Right lobe of liver (tissue), 6 donors: ENCODE measurements around the gene ARID4B. TPM values are rescaled to one million over a fixed set of nuclear protein-coding genes. Genes with fewer than 3 reads are reported as not detected.

Experiments used
- ATAC-seq, 4 donors: fragments of 200-7000 bp; cut with Tn5 transposase; one replicate each; pipeline ENCODE4 v1.9.1; 2020; ENCODE audit warnings: mild to moderate bottlenecking in 4 of 4, moderate library complexity in 4 of 4
- DNase-seq, 3 donors: peaks; one replicate each; pipeline ENCODE4 v3.0.0-alpha.2; 2020
- H3K27ac ChIP-seq, 3 donors: fragments of 200-600 bp; one replicate each; pipeline ENCODE4 v1.8.0; 2022
- H3K27me3 ChIP-seq, 2 donors: fragments of 200-600 bp; one replicate each; pipeline ENCODE4 v1.8.0; 2022
- H3K36me3 ChIP-seq, 4 donors: fragments of 200-600 bp; sonication (generic) in 1 of 4; one replicate each; pipeline versions ENCODE4 v1.5.1 to v1.8.0; 2017 to 2022; ENCODE audit warnings: control low read depth in 1 of 4
- H3K4me1 ChIP-seq, 4 donors: fragments of 200-600 bp; sonication (generic) in 1 of 4; one replicate each; pipeline versions ENCODE4 v1.5.1 to v1.8.0; 2017 to 2022; ENCODE audit warnings: control low read depth in 1 of 4
- H3K4me3 ChIP-seq, 3 donors: fragments of 200-600 bp; one replicate each; pipeline ENCODE4 v1.8.0; 2022
- H3K9me3 ChIP-seq, 4 donors: fragments of 200-600 bp; sonication (generic) in 1 of 4; one replicate each; pipeline versions ENCODE4 v1.5.1 to v1.8.0; 2017 to 2022; ENCODE audit warnings: control low read depth in 1 of 4
- POLR2A ChIP-seq: fragments of 450-650 bp; IDR thresholded peaks from one replicate; pipeline ENCODE4 v1.6.1; 2017; ENCODE audit warnings: antibody characterized with exemption, mild to moderate bottlenecking
- WGBS: methylation state at CpG from one replicate; pipeline ENCODE4 v1.1.6; 2018; ENCODE audit warnings: low coverage, low lambda C conversion rate; ENCODE audit not compliant: insufficient coverage; ENCODE audit errors: missing lambda C conversion rate; 5-methylcytosine and 5-hydroxymethylcytosine counted together
- intact Hi-C, 2 donors: fragments of 100-400 bp; cut with DNase I; formaldehyde crosslinking; loops; one replicate each; pipeline versions ENCODE4 v1.11.2 to v1.14.1; 2022
- total RNA-seq, 6 experiments: library from RNA; depleted of rRNA in 2 of 6; stranded (reverse); fragments of >200 nt in 2 of 6; fragmentation: NEBNext Ultra II Directional in 3 of 6; extraction: Animal tissue kit (Norgen Biotek cat#: 25700) in 3 of 6; gene quantifications; one replicate each; pipeline versions ENCODE4 v1.1.0 to v1.2.4, GENCODE V29; 2016 to 2023
- TF ChIP-seq, protein P1 (sequence below), 4 donors: fragments of 200-600 bp in 3 of 4; fragments of 450-650 bp in 1 of 4; IDR thresholded peaks; one replicate each; pipeline versions ENCODE4 v1.5.1 to v1.8.0; 2016 to 2022; ENCODE audit warnings: antibody characterized with exemption in 4 of 4, mild to moderate bottlenecking in 2 of 4
- donor health status: DM: no; HTN: yes; CAD: no.
- donor health status: DM: no; HTN: no; CAD: no.
- donor health status: DM: no; HTN: no; CAD: no.
- donor health status: DM: no; HTN: yes; CAD: no.
- donor health status: DM: no; HTN: yes; CAD: no.

ARID4B gene
- total RNA-seq, 6 experiments from 2014 or later, result 8.0 to 16.2 (median 11.4) TPM

DNA sequence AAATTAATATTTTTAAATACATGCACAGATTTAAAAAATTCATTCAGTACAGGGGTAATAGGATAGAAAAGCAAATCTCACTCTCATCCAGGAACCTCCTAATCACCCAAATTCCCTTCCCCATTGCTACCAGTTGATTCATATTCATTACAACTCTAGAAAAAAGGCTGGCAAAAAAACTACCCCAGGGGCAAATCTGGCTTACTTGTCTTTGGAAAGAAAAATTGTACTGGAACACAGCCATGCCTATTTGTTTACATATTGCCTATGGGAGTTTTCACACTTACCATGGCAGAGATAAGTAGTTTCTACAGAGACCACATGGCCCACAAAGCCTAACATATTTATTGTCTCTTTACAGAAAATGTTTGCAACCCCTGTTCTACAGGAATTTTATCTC, 158.0 kb downstream of the ARID4B start:
- Histone ChIP-seq H3K27me3 (no peaks in the 10 kb centered on the region), H3K4me1 (no peaks in the 10 kb centered on the region), H3K36me3 (peaks cover 0 to 45% (median 18%) of the 10 kb centered on the region in 4 donors), H3K9me3 (no peaks in the 10 kb centered on the region), H3K4me3 (no peak overlapping the region), H3K27ac (no peak overlapping the region)
- no peak for ATAC-seq
- TF ChIP-seq POLR2A, result no peak
- TF ChIP-seq, protein P1, sequence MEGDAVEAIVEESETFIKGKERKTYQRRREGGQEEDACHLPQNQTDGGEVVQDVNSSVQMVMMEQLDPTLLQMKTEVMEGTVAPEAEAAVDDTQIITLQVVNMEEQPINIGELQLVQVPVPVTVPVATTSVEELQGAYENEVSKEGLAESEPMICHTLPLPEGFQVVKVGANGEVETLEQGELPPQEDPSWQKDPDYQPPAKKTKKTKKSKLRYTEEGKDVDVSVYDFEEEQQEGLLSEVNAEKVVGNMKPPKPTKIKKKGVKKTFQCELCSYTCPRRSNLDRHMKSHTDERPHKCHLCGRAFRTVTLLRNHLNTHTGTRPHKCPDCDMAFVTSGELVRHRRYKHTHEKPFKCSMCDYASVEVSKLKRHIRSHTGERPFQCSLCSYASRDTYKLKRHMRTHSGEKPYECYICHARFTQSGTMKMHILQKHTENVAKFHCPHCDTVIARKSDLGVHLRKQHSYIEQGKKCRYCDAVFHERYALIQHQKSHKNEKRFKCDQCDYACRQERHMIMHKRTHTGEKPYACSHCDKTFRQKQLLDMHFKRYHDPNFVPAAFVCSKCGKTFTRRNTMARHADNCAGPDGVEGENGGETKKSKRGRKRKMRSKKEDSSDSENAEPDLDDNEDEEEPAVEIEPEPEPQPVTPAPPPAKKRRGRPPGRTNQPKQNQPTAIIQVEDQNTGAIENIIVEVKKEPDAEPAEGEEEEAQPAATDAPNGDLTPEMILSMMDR (IDR thresholded peaks at IDR 0.05), result no peak
- no peak for DNase-seq
- intact Hi-C loops, result no loop called here

- intact Hi-C loops, result no loop called here
- TF ChIP-seq POLR2A, result no peak
- TF ChIP-seq, protein P1 (IDR thresholded peaks at IDR 0.05), result no peak
Observed at GRCh38 chr1:235168375-235168774, 159.6 kb downstream of the ARID4B start.

DNA sequence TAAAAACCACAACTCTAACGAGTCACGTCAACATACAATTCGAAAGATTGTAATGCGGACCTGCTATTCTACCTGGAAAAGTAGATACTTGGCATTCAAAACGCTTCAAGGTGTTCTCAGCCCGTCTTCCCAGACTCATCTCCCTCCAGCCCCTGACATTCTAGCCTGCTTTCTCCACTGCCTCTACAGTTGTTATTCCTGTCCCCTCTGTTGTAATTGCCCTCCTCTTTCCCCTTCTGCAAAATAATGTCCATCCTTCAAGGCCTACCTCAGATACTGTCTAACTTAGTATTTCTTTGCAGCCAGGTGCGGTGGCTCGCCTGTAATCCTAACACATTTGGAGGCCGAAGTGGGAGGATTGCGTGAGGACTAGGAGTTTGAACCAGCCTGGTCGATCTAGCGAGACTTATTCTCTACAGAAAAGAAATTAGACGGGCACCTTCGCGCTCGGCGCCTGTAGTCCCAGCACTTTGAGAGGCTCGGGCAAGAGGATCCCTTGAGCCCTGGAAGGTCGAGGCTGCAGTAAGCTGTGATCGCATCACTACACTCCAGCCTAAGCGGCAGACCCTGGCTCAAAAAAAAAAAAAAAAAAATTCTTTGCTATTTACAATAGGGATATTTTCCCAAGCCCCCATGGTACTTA, 166.2 kb downstream of the ARID4B start:
- DNase-seq (no peak), ATAC-seq (peak in 2 of 4 donors; percentile 3 to 4)
- H3K27ac ChIP-seq, result peak overlapping the region; percentile 71 to 77 (median 75)
- peaks cover 0 to 13% (median 6%) of the 10 kb centered on the region in 4 donors for H3K4me1 ChIP-seq
- 62% methylated on average over 20 of the region's 21 CpGs for WGBS
- no peaks in the 10 kb centered on the region for H3K27me3 ChIP-seq
- H3K4me3 ChIP-seq, result peak overlapping the region; percentile 74 to 88 (median 79)
- intact Hi-C loops, result no loop called here
- no peak for TF ChIP-seq POLR2A
- TF ChIP-seq, protein P1 (IDR thresholded peaks at IDR 0.05), result no peak
- no peaks in the 10 kb centered on the region for H3K9me3 ChIP-seq
- peaks cover 0 to 19% (median 0%) of the 10 kb centered on the region in 4 donors for H3K36me3 ChIP-seq

More at GRCh38 chr1:235168375-235168774, 159.6 kb downstream of the ARID4B start:
- no peak for ATAC-seq
- H3K27me3 ChIP-seq, result no peaks in the 10 kb centered on the region
- 92% methylated on average over 3 of the region's 3 CpGs for WGBS
- H3K9me3 ChIP-seq, result no peaks in the 10 kb centered on the region
- no peak overlapping the region for H3K4me3 ChIP-seq
- H3K36me3 ChIP-seq, result peaks cover 0 to 33% (median 11%) of the 10 kb centered on the region in 4 donors
- DNase-seq, result no peak
- no peak overlapping the region for H3K27ac ChIP-seq
- no peaks in the 10 kb centered on the region for H3K4me1 ChIP-seq

- H3K4me3 ChIP-seq, result peak within 1 kb of the TSS; percentile 74 to 88 (median 79)
- peak; percentile 99 to 100 (median 99) for ATAC-seq
- peak; percentile 95 for TF ChIP-seq POLR2A
- TF ChIP-seq, protein P1 (IDR thresholded peaks at IDR 0.05), result peak in 3 of 4 donors; percentile 8 to 26 (median 14)
- intact Hi-C loops, result no loop called here
- peaks cover 0 to 13% (median 6%) of the 10 kb centered on the region in 4 donors for H3K4me1 ChIP-seq
- no peaks in the 10 kb centered on the region for H3K27me3 ChIP-seq
- H3K27ac ChIP-seq, result peak within 1 kb of the TSS; percentile 71 to 77 (median 75)
- H3K9me3 ChIP-seq, result no peaks in the 10 kb centered on the region
- DNase-seq, result peak; percentile 93 to 95 (median 94)
- H3K36me3 ChIP-seq, result peaks cover 0 to 26% (median 0%) of the 10 kb centered on the region in 4 donors
- 0% methylated on average over 20 of the region's 52 CpGs for WGBS
Observed at GRCh38 chr1:235160957-235161684, 166.9 kb downstream of the ARID4B start, which contains the start of gene RBM34. TSS of gene RBM34 (minus strand) at chr1:235161250. CDS start at chr1:235161226, 24 bp downstream.
